Measurements from ENCODE around the gene GRK5.

The GRK5 gene

DNA sequence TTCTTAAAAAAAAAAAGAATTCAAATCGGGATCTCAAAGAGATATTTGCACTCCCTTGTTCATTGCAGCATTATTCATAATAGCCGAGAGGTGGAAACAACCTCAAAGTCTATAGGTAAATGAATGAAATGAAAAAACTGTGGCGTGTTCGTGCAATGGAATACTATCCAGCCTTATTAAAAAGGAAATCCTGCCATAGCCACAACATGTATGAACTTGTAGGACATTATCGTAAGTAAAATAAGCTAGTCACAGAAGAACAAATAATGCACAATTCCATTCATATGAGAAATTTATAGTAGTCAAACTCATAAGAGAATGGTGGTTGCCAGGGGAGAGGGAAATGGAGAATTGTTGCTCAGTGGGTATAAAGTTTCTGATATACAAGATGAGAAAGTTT is 37.9 kb downstream of the GRK5 start:
- Histone ChIP-seq H3K4me2 (ENCODE audit: low read length) (no peak overlapping the region), H4K8ac (ENCODE audit: low read depth, low read length) (no peak overlapping the region), H3K18ac (ENCODE audit: low read length) (no peak overlapping the region), H3K14ac (ENCODE audit: low read length) (no peak overlapping the region), H3K36me3 (ENCODE audit: control insufficient read depth in 1 of 2, insufficient read depth in 2 of 2, low read length in 2 of 2) (no peaks in the 10 kb centered on the region), H3K79me1 (ENCODE audit: low read length) (no peaks in the 10 kb centered on the region), H3K9me3 (ENCODE audit: insufficient read depth, low read depth, low read length) (no peaks in the 10 kb centered on the region), H3K27me3 (ENCODE audit: insufficient read depth, low read length) (no peaks in the 10 kb centered on the region), H2AFZ (ENCODE audit: insufficient read depth, low read length, poor library complexity) (no peak overlapping the region), H2BK12ac (ENCODE audit: low read length) (no peak overlapping the region), H4K12ac (ENCODE audit: low read depth, low read length) (no peak overlapping the region), H3K4me1 (ENCODE audit: control insufficient read depth in 1 of 2, insufficient read depth in 2 of 2, low read length in 2 of 2) (peaks cover 6 to 12% of the 10 kb centered on the region in 2 experiments), H3K4me3 (ENCODE audit: low read depth, low read length) (no peak overlapping the region), H3K79me2 (ENCODE audit: control insufficient read depth, insufficient read depth, low read length, poor library complexity) (no peaks in the 10 kb centered on the region), H2AK5ac (ENCODE audit: low read length) (no peak overlapping the region), H3K9ac (ENCODE audit: low read length) (no peak overlapping the region), H2BK5ac (ENCODE audit: low read depth, low read length, poor library complexity) (no peak overlapping the region), H3K23ac (ENCODE audit: low read length) (no peak overlapping the region), H2BK120ac (ENCODE audit: insufficient read depth, low read length, poor library complexity) (no peak overlapping the region), H3K27ac (ENCODE audit: low read depth, low read length) (no peak overlapping the region), H3K4ac (ENCODE audit: low read depth, low read length) (no peak overlapping the region), H4K91ac (ENCODE audit: low read depth, low read length) (no peak overlapping the region)
- WGBS (ENCODE audit: extremely low coverage, insufficient coverage, insufficient read length) = no CpG with 5 or more reads among the region's 5 CpGs
- DNase-seq = no peak

GRCh38 chr10:119246862-119247549 is 39.6 kb downstream of the GRK5 start:
- peak in 1 of 2 donors; percentile 41 for DNase-seq
- Histone ChIP-seq H3K9ac (ENCODE audit: low read length) (no peak overlapping the region), H3K9me3 (ENCODE audit: insufficient read depth, low read depth, low read length) (no peaks in the 10 kb centered on the region), H4K12ac (ENCODE audit: low read depth, low read length) (no peak overlapping the region), H3K79me2 (ENCODE audit: control insufficient read depth, insufficient read depth, low read length, poor library complexity) (no peaks in the 10 kb centered on the region), H2AFZ (ENCODE audit: insufficient read depth, low read length, poor library complexity) (peak overlapping the region; percentile 20), H3K27ac (ENCODE audit: low read depth, low read length) (no peak overlapping the region), H3K4ac (ENCODE audit: low read depth, low read length) (no peak overlapping the region), H3K79me1 (ENCODE audit: low read length) (peaks cover 3% of the 10 kb centered on the region), H3K18ac (ENCODE audit: low read length) (peak overlapping the region; percentile 43), H2BK5ac (ENCODE audit: low read depth, low read length, poor library complexity) (no peak overlapping the region), H4K8ac (ENCODE audit: low read depth, low read length) (no peak overlapping the region), H3K4me1 (ENCODE audit: control insufficient read depth in 1 of 2, insufficient read depth in 2 of 2, low read length in 2 of 2) (peaks cover 11 to 19% of the 10 kb centered on the region in 2 experiments), H3K14ac (ENCODE audit: low read length) (no peak overlapping the region), H4K91ac (ENCODE audit: low read depth, low read length) (peak overlapping the region; percentile 20), H2BK12ac (ENCODE audit: low read length) (peak overlapping the region; percentile 24), H2BK120ac (ENCODE audit: insufficient read depth, low read length, poor library complexity) (no peak overlapping the region), H3K27me3 (ENCODE audit: insufficient read depth, low read length) (no peaks in the 10 kb centered on the region), H2AK5ac (ENCODE audit: low read length) (no peak overlapping the region), H3K4me2 (ENCODE audit: low read length) (no peak overlapping the region), H3K4me3 (ENCODE audit: low read depth, low read length) (no peak overlapping the region), H3K23ac (ENCODE audit: low read length) (no peak overlapping the region), H3K36me3 (ENCODE audit: control insufficient read depth in 1 of 2, insufficient read depth in 2 of 2, low read length in 2 of 2) (no peaks in the 10 kb centered on the region)
- WGBS (ENCODE audit: extremely low coverage, insufficient coverage, insufficient read length) = no CpG with 5 or more reads among the region's 16 CpGs

GRCh38 chr10:119247550-119247894 is 40.2 kb downstream of the GRK5 start:
- no peak overlapping the region for H3K4me2 ChIP-seq (ENCODE audit: low read length)
- H2BK120ac ChIP-seq (ENCODE audit: insufficient read depth, low read length, poor library complexity) = no peak overlapping the region
- H3K79me1 ChIP-seq (ENCODE audit: low read length) = peaks cover 3% of the 10 kb centered on the region
- no peak overlapping the region for H3K9ac ChIP-seq (ENCODE audit: low read length)
- no peak overlapping the region for H4K12ac ChIP-seq (ENCODE audit: low read depth, low read length)
- H3K27ac ChIP-seq (ENCODE audit: low read depth, low read length) = no peak overlapping the region
- no peak for DNase-seq
- no peak overlapping the region for H4K8ac ChIP-seq (ENCODE audit: low read depth, low read length)
- H3K18ac ChIP-seq (ENCODE audit: low read length) = no peak overlapping the region
- no peak overlapping the region for H2BK5ac ChIP-seq (ENCODE audit: low read depth, low read length, poor library complexity)
- H3K14ac ChIP-seq (ENCODE audit: low read length) = no peak overlapping the region
- H2BK12ac ChIP-seq (ENCODE audit: low read length) = no peak overlapping the region
- H3K4me3 ChIP-seq (ENCODE audit: low read depth, low read length) = no peak overlapping the region
- no peaks in the 10 kb centered on the region for H3K9me3 ChIP-seq (ENCODE audit: insufficient read depth, low read depth, low read length)
- H2AK5ac ChIP-seq (ENCODE audit: low read length) = no peak overlapping the region
- H2AFZ ChIP-seq (ENCODE audit: insufficient read depth, low read length, poor library complexity) = no peak overlapping the region
- peaks cover 11 to 19% of the 10 kb centered on the region in 2 experiments for H3K4me1 ChIP-seq (ENCODE audit: control insufficient read depth in 1 of 2, insufficient read depth in 2 of 2, low read length in 2 of 2)
- no peaks in the 10 kb centered on the region for H3K36me3 ChIP-seq (ENCODE audit: control insufficient read depth in 1 of 2, insufficient read depth in 2 of 2, low read length in 2 of 2)
- H3K4ac ChIP-seq (ENCODE audit: low read depth, low read length) = no peak overlapping the region
- no peak overlapping the region for H4K91ac ChIP-seq (ENCODE audit: low read depth, low read length)
- no peaks in the 10 kb centered on the region for H3K79me2 ChIP-seq (ENCODE audit: control insufficient read depth, insufficient read depth, low read length, poor library complexity)
- no peaks in the 10 kb centered on the region for H3K27me3 ChIP-seq (ENCODE audit: insufficient read depth, low read length)
- H3K23ac ChIP-seq (ENCODE audit: low read length) = no peak overlapping the region

DNA sequence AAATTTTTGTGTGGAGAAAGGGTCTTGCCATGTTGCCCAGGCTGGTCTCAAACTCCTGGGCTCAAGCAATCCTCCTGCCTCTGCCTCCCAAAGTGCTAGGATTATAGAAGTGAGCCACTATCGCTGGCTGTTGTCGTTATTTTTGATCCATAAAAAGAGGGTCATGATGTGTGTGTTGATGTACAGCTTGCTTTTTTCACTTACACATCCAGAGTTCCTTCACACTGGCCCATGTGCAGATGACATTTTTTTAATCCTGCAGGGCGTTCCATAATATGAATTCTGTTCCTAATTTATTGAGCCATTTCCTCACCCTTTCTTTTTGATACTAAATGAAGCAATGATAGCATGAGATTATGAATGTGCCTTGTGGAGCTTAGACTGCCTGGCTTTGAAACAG is 40.8 kb downstream of the GRK5 start:
- WGBS (ENCODE audit: extremely low coverage, insufficient coverage, insufficient read length) = no CpG with 5 or more reads among the region's 3 CpGs
- H3K9me3 ChIP-seq (ENCODE audit: insufficient read depth, low read depth, low read length) = no peaks in the 10 kb centered on the region

More for the DNA sequence above, 40.8 kb downstream of the GRK5 start:
- Histone ChIP-seq H3K4me1 (ENCODE audit: control insufficient read depth in 1 of 2, insufficient read depth in 2 of 2, low read length in 2 of 2) (peaks cover 14 to 22% of the 10 kb centered on the region in 2 experiments), H3K79me1 (ENCODE audit: low read length) (peaks cover 8% of the 10 kb centered on the region), H3K23ac (ENCODE audit: low read length) (no peak overlapping the region), H3K9ac (ENCODE audit: low read length) (no peak overlapping the region), H3K4me3 (ENCODE audit: low read depth, low read length) (no peak overlapping the region), H2BK5ac (ENCODE audit: low read depth, low read length, poor library complexity) (no peak overlapping the region), H3K4me2 (ENCODE audit: low read length) (no peak overlapping the region), H4K91ac (ENCODE audit: low read depth, low read length) (no peak overlapping the region), H2BK120ac (ENCODE audit: insufficient read depth, low read length, poor library complexity) (no peak overlapping the region), H4K8ac (ENCODE audit: low read depth, low read length) (no peak overlapping the region), H4K12ac (ENCODE audit: low read depth, low read length) (no peak overlapping the region), H2AK5ac (ENCODE audit: low read length) (no peak overlapping the region), H3K14ac (ENCODE audit: low read length) (no peak overlapping the region), H3K27ac (ENCODE audit: low read depth, low read length) (no peak overlapping the region), H3K79me2 (ENCODE audit: control insufficient read depth, insufficient read depth, low read length, poor library complexity) (peaks cover 3% of the 10 kb centered on the region), H3K4ac (ENCODE audit: low read depth, low read length) (no peak overlapping the region), H2BK12ac (ENCODE audit: low read length) (no peak overlapping the region), H3K27me3 (ENCODE audit: insufficient read depth, low read length) (no peaks in the 10 kb centered on the region), H3K36me3 (ENCODE audit: control insufficient read depth in 1 of 2, insufficient read depth in 2 of 2, low read length in 2 of 2) (no peaks in the 10 kb centered on the region), H3K18ac (ENCODE audit: low read length) (no peak overlapping the region), H2AFZ (ENCODE audit: insufficient read depth, low read length, poor library complexity) (no peak overlapping the region)
- no peak for DNase-seq
